Measurements from ENCODE around the gene MYOM1.

DNA sequence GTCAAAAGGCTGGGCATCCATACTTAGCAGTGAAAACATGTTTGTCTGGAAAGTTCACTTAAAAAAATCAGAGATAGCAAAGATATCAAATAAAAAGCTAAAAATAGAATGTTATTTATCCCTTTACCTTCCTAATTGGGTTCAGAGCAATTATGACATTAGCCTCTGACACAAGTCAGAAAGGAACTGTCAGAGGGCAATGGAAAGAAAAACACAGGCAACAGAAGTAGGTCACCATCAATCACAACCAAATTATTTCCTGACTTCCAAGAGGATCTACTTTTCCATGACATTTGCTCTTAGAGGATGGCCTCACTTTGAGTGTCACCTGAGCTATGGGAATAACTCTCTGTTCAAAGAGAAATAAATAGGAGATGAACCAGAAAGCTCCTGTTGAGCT lies 27.5 kb downstream of the MYOM1 start:
- TF ChIP-seq CTCF (conservative IDR thresholded peaks at IDR 0.05; ENCODE audit: low read depth, low read length), result no peak
- no peak for TF ChIP-seq EZH2 (IDR thresholded peaks at IDR 0.05; ENCODE audit: borderline replicate concordance, low read depth, low read length, poor library complexity, severe bottlenecking)
